22Rv1 (cell line): ENCODE measurements around the gene TRIM72.
"Not testable (repeated sequence)": the region's sequence is repeated elsewhere in the genome, so short reads cannot be mapped to it uniquely, and the experiment has no call there.

ENCODE experiments used
- H3K27ac ChIP-seq: fragments of 450-650 bp; 2 replicates; pipeline ENCODE4 v1.5.1; 2017
- ZFX ChIP-seq: fragments of 450-650 bp; IDR thresholded peaks from 2 replicates; pipeline ENCODE4 v1.6.1; 2017; ENCODE audit warnings: antibody characterized with exemption, borderline replicate concordance
- TF ChIP-seq, protein P1 (sequence below): fragments of 450-650 bp; IDR thresholded peaks from 2 replicates; pipeline ENCODE4 v1.5.1; 2017; ENCODE audit warnings: mild to moderate bottlenecking

Gene TRIM72

DNA sequence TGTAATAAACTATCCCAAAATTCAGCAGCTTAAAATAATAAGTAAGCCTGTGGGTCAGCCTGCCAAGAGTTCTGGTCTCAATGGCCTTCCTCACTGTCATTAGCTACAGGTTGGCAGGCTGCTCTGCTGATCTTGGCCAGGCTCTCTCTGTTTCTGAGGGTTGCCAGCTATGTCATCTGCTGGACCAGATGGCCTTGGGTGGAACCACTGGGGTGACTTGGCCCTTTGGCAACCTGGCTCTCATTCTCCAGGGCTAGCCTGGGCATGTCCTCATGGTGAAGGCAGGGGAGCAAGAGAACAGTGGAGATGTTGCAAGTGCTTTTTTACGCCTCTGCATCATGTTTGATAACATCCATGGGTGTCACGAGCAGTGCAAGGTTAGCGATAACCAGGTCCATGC is 59.8 kb downstream of the TRIM72 start:
- no peak for TF ChIP-seq ZFX
- TF ChIP-seq, protein P1, sequence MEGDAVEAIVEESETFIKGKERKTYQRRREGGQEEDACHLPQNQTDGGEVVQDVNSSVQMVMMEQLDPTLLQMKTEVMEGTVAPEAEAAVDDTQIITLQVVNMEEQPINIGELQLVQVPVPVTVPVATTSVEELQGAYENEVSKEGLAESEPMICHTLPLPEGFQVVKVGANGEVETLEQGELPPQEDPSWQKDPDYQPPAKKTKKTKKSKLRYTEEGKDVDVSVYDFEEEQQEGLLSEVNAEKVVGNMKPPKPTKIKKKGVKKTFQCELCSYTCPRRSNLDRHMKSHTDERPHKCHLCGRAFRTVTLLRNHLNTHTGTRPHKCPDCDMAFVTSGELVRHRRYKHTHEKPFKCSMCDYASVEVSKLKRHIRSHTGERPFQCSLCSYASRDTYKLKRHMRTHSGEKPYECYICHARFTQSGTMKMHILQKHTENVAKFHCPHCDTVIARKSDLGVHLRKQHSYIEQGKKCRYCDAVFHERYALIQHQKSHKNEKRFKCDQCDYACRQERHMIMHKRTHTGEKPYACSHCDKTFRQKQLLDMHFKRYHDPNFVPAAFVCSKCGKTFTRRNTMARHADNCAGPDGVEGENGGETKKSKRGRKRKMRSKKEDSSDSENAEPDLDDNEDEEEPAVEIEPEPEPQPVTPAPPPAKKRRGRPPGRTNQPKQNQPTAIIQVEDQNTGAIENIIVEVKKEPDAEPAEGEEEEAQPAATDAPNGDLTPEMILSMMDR: no peak
- H3K27ac ChIP-seq: no peak overlapping the region

DNA sequence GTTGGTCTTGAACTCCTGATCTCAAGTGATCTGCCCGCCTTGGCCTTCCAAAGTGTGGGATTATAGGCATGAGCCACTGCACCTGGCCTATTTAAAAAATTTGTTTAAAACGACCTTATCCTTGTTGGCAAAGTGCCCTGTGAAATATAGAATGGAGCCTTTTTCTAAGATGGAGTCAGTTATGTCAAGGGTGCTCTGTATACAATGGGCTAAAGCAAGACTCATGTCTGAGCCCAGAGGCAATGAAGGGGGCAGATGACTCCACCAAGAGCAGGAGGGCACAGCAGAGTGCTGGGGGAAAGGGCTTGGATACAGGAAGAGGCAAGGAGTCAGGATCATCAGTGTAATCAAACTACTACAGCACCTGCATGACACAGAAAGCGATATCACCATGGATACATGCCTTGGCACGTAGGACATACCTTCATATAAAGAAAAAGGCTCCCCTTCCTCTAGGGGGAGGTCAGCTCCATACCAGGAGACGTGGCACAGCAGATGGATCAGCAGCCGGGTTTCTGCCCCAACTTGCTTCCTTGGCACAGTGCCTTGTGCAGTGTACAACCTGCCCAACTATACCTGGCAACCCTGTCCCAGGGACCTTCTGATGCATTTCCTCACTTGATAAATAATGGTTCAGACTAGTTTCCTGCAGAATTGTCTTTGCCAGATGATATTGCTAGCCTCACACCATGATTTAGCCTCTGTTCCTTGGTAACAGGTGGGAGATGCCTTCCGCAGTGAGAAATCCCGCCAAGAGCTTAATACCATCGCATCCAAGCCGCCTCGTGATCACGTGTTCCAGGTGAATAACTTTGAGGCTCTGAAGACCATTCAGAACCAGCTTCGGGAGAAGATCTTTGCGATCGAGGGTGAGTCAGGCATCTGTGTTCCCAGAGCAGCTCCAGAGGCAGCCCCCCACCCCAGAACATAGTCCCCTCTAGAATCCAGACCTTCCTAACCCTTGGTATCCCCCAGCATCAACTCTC is 61.2 kb downstream of the TRIM72 start:
- no peak overlapping the region for H3K27ac ChIP-seq
- TF ChIP-seq ZFX: no peak
- TF ChIP-seq, protein P1: no peak

DNA sequence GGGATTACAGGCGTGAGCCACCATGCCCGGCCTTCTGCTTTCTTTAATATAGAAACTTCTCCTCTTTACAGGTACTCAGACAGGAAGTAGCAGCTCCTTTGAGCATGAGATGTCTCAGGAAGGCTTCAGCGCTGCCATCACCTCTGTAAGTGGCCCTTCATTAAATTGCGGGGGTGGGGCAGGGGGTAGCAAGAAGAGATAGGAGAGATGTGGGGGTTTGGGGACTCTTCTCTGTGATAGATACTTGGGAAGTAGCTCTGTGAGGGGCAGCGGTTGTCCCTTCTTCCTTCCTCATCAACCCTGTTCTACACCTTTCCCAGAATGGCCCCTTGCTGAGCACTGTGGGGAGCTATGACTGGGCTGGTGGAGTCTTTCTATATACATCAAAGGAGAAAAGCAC is 62.7 kb downstream of the TRIM72 start:
- no peak overlapping the region for H3K27ac ChIP-seq
- no peak for TF ChIP-seq ZFX
- TF ChIP-seq, protein P1: no peak

DNA sequence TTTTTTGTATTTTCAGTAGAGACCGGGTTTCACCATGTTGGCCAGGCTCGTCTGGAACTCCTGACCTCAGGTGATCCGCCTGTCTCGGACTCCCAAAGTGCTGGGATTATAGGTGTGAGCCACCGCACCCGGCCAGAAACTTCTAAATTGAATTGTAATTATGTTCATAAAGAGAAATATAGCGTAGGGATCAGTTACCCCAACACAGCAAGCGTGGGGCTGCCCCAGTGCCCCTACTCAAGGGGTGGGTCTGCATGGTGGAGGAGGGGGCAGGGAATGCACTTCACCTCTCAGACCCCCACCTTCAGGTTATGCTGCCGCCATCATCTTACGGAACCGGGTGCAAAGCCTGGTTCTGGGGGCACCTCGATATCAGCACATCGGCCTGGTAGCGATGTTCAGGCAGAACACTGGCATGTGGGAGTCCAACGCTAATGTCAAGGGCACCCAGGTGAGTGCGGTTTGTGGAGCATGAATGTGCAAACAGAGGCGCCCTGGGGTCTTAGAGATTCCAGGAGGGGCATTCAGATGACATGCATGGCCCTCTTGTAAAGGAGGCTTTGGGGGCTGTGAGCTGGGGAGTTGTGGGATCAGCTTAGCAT is 63.8 kb downstream of the TRIM72 start:
- no peak overlapping the region for H3K27ac ChIP-seq
- no peak for TF ChIP-seq ZFX
- TF ChIP-seq, protein P1: no peak

DNA sequence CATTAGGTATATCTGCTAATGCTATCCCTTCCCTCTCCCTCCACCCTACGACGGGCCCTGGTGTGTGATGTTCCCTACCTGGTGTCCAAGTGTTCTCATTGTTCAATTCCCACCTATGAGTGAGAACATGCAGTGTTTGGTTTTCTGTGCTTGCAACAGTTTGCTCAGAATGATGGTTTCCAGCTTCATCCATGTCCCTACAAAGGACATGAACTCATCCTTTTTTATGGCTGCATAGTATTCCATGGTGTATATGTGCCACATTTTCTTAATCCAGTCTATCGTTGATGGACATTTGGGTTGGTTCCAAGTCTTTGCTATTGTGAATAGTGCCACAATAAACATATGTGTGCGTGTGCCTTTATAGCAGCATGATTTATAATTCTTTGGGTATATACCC is 64.9 kb downstream of the TRIM72 start:
- H3K27ac ChIP-seq: not testable (repeated sequence)
